Right cardiac atrium (tissue), 5 donors: ENCODE results near the gene DLG2. TPM values are rescaled to one million over a fixed set of nuclear protein-coding genes. Genes with fewer than 3 reads are reported as not detected.
A peak's percentile ranks its signal among the peaks of the same experiment; 100 is the strongest.

Experiments
- ATAC-seq, 2 donors: fragments of 200-7000 bp; cut with Tn5 transposase; one replicate each; pipeline versions ENCODE4 v1.8.0 to v1.9.1; 2020; ENCODE audit warnings: moderate library complexity in 2 of 2, mild to moderate bottlenecking in 1 of 2
- DNase-seq, 3 donors: peaks; one replicate each; pipeline ENCODE4 v3.0.0-alpha.2; 2020
- H3K27ac ChIP-seq: one replicate; pipeline ENCODE4 v1.5.1; 2013; ENCODE audit warnings: mild to moderate bottlenecking, low read length, control low read depth, moderate library complexity
- H3K27me3 ChIP-seq: one replicate; pipeline ENCODE4 v1.6.1; 2013; ENCODE audit not compliant: control insufficient read depth, insufficient read depth
- H3K4me1 ChIP-seq: one replicate; pipeline ENCODE4 v1.6.1; 2013; ENCODE audit warnings: low read length; ENCODE audit not compliant: control insufficient read depth, insufficient read depth
- H3K4me3 ChIP-seq: one replicate; pipeline ENCODE4 v1.5.1; 2013; ENCODE audit warnings: low read length, control low read depth
- H3K9me3 ChIP-seq: one replicate; pipeline ENCODE4 v1.6.1; 2013; ENCODE audit warnings: low read length; ENCODE audit not compliant: control insufficient read depth
- WGBS: extraction: QIAGEN DNeasy Blood & Tissue Kit; methylation state at CpG from one replicate; pipeline ENCODE4 v1.1.7; 2013; 5-methylcytosine and 5-hydroxymethylcytosine counted together
- intact Hi-C, 4 donors: fragments of 100-400 bp; cut with DNase I; formaldehyde crosslinking; loops; one replicate each; pipeline versions ENCODE4 v1.11.0 to v1.14.0; 2022 to 2023
- polyA plus RNA-seq: library from polyadenylated mRNA; stranded (reverse); fragments of 200-250 nt; gene quantifications from one replicate; pipeline ENCODE4 v1.2.3, GENCODE V29; 2013
- total RNA-seq, 4 donors: library from RNA; stranded (reverse); fragmentation: NEBNext Ultra II Directional; extraction: Animal tissue kit (Norgen Biotek cat#: 25700); gene quantifications; one replicate each; pipeline ENCODE4 v1.2.1, GENCODE V29; 2021
- donor health status: healthy with polysubstance abuse.
- donor health status: DM: no; HTN: yes; CAD: no.
- donor health status: DM: no; HTN: no; CAD: no.
- donor health status: DM: no; HTN: yes; CAD: no; lungs with severe emphysema.
- donor health status: DM: yes; HTN: yes; CAD: no.

Gene DLG2
- total and polyA plus RNA-seq, 5 donors: 2.3 to 10.5 (median 9.4) TPM

DNA sequence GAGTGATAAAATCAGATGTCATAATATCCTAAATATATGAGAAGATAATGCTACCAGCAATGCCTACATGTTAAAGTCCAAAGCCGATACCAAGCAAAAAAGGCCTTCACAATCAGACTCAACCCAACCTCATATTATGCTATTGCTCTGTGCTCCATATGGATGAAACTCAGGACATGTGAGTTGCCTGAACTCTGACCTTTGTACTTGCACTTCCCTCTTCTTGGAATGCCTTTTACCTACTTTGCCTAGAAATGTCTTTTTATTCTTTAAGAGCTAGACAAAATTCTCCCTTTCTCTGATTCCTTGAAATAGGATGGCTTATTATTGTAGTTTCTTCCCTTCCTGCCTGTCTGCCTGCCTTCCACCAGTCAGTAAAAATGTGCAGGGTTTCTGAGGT lies 1386.3 kb downstream of the DLG2 start:
- intact Hi-C loops: no loop called here
- no peak overlapping the region for H3K4me3 ChIP-seq
- DNase-seq: no peak
- H3K9me3 ChIP-seq: no peaks in the 10 kb centered on the region
- no peaks in the 10 kb centered on the region for H3K4me1 ChIP-seq
- no peak overlapping the region for H3K27ac ChIP-seq
- 98% methylated on average over 1 of the region's 1 CpG for WGBS
- H3K27me3 ChIP-seq: no peaks in the 10 kb centered on the region
- ATAC-seq: no peak

DNA sequence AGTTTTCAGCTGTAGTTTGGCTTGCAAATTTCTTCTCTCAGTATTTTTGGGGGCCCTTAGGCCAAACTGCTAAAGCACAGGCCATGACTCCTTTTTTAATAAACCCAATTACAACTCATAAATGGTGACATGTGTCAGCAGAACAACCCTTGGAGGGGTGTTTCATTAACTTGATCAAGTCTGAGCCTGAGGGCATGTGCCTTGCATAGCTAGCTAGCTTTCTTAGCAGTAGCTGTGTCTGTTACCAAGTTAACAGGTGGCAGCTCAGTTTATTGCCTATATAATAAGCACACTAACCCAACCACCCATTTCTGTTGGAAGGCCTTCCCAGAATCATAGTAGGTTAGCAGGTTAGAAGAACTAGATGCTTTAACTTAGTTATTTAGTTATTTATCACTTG lies 1390.7 kb downstream of the DLG2 start:
- Histone ChIP-seq H3K9me3 (no peaks in the 10 kb centered on the region), H3K27me3 (no peaks in the 10 kb centered on the region), H3K4me3 (no peak overlapping the region), H3K4me1 (no peaks in the 10 kb centered on the region), H3K27ac (no peak overlapping the region)
- intact Hi-C loops: no loop called here
- no peak for ATAC-seq
- no peak for DNase-seq

DNA sequence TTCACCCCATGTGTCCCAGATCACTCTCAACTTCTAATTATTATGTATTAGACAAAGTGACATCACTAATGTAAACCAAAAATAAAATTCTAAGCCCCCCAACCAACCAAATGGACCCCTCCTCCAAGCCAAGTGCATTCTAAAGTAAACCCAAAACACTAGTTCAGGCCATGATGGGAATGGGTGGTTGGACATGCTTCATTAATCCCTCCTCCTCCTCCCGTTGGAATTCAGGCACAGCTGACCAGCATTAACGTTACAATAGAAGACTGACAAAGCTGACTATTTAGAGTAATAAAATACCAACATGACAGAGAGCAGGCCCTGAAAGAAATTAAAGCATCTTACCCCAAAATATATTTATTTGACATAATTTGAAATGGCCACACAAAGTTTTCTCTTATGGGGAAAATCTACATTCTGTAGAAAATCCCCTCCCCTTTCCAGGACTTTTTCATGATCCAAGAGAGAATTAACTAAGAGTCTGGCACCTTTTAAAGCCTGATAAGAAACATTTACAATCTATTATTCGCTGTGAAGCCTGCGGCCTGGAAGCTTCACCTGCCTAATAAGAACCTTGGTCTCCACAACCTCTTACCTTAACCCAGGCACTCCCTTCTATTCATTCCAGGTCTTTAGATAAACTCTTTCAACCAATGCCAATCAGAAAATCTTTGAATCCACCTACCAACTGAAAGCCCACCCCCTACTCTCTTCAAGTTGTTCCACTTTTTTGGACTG lies 1392.5 kb downstream of the DLG2 start:
- ATAC-seq: no peak
- intact Hi-C loops: no loop called here

DNA sequence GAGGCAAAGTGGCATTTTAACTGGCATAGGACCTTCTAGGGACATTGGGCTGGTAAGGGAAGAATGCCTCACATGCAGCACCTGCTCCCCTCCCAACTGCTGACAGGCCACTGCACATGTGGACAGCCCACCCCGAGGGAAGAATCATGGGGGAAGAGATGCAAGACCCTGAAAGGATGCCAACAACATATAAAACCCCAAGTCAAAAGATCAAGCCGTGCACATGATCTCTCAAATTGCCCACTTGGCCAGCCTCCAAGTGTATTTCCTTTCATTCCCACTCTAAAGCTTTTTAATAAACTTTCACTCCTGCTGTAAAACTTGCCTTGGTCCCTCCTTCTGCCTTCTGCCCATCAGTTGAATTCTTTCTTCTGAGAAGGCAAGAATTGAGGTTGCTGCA lies 1393.1 kb downstream of the DLG2 start:
- H3K27ac ChIP-seq: no peak overlapping the region
- no peak for ATAC-seq
- intact Hi-C loops: no loop called here
- H3K4me1 ChIP-seq: no peaks in the 10 kb centered on the region
- no peaks in the 10 kb centered on the region for H3K9me3 ChIP-seq
- no peak overlapping the region for H3K4me3 ChIP-seq
- no peaks in the 10 kb centered on the region for H3K27me3 ChIP-seq
- 54% methylated on average over 2 of the region's 2 CpGs for WGBS
- no peak for DNase-seq

More for the DNA sequence above, 1392.5 kb downstream of the DLG2 start:
- no peak for DNase-seq
- no peak overlapping the region for H3K27ac ChIP-seq
- H3K9me3 ChIP-seq: no peaks in the 10 kb centered on the region
- WGBS: 56% methylated on average over 4 of the region's 4 CpGs
- H3K4me1 ChIP-seq: no peaks in the 10 kb centered on the region
- no peaks in the 10 kb centered on the region for H3K27me3 ChIP-seq
- no peak overlapping the region for H3K4me3 ChIP-seq

DNA sequence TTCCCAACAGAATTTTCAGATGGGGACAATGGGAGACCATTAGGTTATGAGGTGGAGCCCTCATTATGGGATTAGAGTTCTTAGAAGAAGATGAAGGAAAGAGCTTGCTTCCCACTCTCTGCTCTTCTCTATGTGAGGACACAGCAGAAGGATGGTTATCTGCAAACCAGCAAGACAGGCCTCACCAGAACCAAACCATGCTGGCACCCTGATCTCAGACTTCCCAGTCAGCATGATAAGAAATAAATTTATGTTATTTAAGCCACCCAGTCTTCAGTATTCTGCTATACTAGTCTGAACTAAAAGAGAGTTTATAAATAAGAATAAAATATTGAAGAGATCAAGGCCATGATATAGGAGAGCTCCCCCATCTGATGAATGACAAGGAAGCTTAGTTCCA lies 1394.6 kb downstream of the DLG2 start:
- no peak for ATAC-seq
- H3K9me3 ChIP-seq: no peaks in the 10 kb centered on the region
- H3K27me3 ChIP-seq: no peaks in the 10 kb centered on the region
- no peak overlapping the region for H3K4me3 ChIP-seq
- no peak for DNase-seq
- intact Hi-C loops: no loop called here
- no peaks in the 10 kb centered on the region for H3K4me1 ChIP-seq
- no peak overlapping the region for H3K27ac ChIP-seq

DNA sequence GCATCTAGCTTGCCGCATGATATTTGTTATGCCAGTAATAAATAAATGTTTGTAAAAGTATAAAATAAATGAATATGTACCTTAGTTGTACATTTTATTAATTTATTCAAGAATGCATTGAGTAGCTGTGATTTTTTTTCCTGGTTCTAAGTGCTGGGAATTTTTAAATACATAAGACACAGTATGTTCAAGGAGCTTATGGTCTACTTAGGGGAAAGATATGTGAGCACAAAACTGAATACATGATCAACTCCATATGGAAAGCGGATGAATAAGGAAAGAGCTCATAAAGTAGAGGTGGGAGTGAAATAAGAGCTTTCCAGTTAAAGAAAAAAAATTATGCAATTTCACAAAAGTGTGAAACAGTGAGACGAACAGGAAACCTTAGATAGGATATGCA lies 1396.7 kb downstream of the DLG2 start:
- DNase-seq (no peak), ATAC-seq (no peak)
- Histone ChIP-seq H3K27me3 (no peaks in the 10 kb centered on the region), H3K27ac (no peak overlapping the region), H3K4me1 (no peaks in the 10 kb centered on the region), H3K4me3 (no peak overlapping the region), H3K9me3 (no peaks in the 10 kb centered on the region)
- intact Hi-C loops: no loop called here
- 82% methylated on average over 3 of the region's 3 CpGs for WGBS

DNA sequence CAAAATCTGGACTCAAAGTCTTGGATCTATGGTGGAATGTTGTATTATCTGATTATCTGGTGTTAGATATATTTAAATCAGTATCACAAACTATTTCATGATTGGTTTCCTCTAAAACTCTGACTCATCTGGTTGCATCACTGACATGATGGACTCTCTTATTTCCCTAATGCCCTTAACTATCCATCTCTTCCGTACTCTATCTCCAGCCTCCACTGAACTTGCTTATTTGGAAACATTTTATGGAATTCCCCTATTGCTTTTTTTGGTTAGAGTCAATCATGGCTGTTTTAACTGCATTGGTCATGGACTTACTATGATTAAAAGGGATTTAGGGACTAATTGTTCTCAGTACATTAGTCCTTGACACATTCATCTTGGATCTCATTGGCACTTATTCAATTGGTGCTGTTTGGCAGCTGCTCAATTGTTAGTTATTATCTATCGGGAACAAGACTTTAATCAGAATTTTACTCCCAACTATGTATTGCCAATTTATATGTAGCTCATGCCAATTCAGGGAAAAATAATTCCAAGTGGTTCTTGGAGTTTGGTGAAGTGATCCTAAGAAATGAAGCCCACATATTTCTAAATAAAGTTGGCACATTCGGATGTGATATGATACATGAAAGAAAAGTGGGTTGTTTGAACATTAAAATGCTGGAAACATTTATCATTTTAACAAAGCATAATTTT lies 1399.0 kb downstream of the DLG2 start:
- no peak for ATAC-seq
- Histone ChIP-seq H3K27ac (no peak overlapping the region), H3K9me3 (no peaks in the 10 kb centered on the region), H3K4me1 (no peaks in the 10 kb centered on the region), H3K4me3 (no peak overlapping the region), H3K27me3 (no peaks in the 10 kb centered on the region)
- no peak for DNase-seq
- intact Hi-C loops: no loop called here
- WGBS: 45% methylated on average over 3 of the region's 3 CpGs

DNA sequence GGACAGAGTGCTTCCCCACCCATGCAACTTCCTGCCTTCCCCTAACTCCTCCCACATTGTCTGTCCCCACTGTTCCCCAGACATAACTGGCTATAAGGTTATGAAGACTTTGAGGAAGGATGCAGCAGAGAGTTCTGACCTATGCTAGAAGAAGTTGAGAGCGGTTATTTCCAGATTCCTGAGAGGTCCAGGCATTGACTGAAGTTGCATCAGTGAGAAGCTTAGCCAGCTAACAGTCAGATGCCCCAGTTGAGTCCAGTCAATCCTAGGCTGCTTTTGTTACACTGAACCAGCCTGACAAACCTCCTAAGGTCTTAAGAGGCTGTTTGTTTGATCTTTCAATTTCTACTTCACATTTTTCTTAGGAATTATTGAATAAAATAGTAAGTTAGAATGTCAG lies 1403.1 kb downstream of the DLG2 start:
- H3K4me3 ChIP-seq: no peak overlapping the region
- H3K27me3 ChIP-seq: no peaks in the 10 kb centered on the region
- no peak for ATAC-seq
- H3K4me1 ChIP-seq: no peaks in the 10 kb centered on the region
- no peak overlapping the region for H3K27ac ChIP-seq
- H3K9me3 ChIP-seq: no peaks in the 10 kb centered on the region
- intact Hi-C loops: no loop called here
- WGBS: 84% methylated on average over 1 of the region's 1 CpG
- no peak for DNase-seq

DNA sequence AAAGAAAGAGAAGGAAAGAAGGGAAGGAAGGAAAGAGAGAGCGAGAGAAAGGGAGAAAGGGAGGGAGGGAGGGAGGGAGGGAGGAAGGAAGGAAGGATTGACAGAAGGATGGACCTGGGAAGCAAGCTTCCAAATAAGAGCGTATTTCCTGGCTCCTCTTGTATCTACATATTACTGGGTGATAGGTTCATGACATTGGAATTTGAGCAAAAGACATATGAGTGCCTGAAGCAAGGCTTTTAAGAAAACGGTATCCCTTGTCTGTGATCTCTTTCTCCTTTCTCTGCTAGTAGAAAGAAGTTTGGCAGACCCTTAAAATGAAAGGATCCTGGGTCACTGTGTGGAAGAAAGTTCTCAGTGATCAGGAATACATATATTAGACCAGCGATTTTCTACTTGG lies 1408.8 kb downstream of the DLG2 start:
- no peak for DNase-seq
- Histone ChIP-seq H3K9me3 (no peaks in the 10 kb centered on the region), H3K27me3 (no peaks in the 10 kb centered on the region), H3K27ac (no peak overlapping the region), H3K4me1 (no peaks in the 10 kb centered on the region), H3K4me3 (peak overlapping the region; percentile 20)
- intact Hi-C loops: no loop called here
- ATAC-seq: no peak
- WGBS: 44% methylated on average over 4 of the region's 4 CpGs

DNA sequence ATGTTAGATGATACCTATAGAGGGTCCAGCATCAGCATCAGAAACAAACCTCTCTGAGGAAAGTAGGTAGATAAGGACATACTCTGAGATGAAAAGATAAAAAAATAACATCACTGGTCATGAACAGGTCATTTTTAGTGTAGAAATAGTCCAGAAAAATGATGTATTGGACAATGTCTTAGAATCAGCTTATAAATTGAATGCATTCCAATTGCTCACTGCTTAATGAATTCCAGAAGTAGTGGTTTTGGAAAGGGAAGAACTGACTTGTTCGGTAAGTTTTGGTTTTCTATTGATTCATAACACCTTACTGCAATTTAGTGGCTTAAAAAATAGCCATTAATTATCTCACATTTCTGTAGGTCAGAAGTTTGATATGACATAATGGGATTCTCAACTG lies 1411.5 kb downstream of the DLG2 start:
- Histone ChIP-seq H3K4me3 (no peak overlapping the region), H3K4me1 (no peaks in the 10 kb centered on the region), H3K27ac (no peak overlapping the region), H3K27me3 (no peaks in the 10 kb centered on the region), H3K9me3 (no peaks in the 10 kb centered on the region)
- intact Hi-C loops: no loop called here
- 67% methylated on average over 1 of the region's 1 CpG for WGBS
- ATAC-seq (no peak), DNase-seq (no peak)

DNA sequence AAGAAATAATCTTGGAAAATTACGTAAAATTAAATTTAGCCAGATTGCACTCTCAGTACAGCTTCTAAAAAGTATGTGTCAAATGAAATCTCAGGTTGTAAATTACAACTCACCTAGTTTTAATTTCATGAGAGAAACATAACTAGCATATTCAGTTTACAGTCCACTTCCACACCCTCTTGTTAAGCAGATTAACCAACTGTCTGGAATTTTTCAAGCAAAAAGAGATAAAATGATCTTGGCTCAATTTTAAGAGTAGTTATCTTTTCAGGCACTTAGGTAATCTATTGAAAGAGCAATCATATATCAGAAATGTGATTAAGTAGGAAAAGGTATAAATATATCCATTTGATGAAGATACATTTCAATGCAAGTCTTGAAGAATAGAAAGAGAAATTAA lies 1412.6 kb downstream of the DLG2 start:
- Histone ChIP-seq H3K4me1 (no peaks in the 10 kb centered on the region), H3K27ac (no peak overlapping the region), H3K9me3 (no peaks in the 10 kb centered on the region), H3K4me3 (no peak overlapping the region), H3K27me3 (no peaks in the 10 kb centered on the region)
- intact Hi-C loops: no loop called here
- no peak for DNase-seq
- WGBS: 93% methylated on average over 1 of the region's 1 CpG
- ATAC-seq: no peak
